Chondrocyte (in vitro differentiated cells): ENCODE results near the gene PPP2R2C. TPM values are rescaled to one million over a fixed set of nuclear protein-coding genes. Genes with fewer than 3 reads are reported as not detected.
A peak's percentile ranks its signal among the peaks of the same experiment; 100 is the strongest.

Source experiments
- DNase-seq: peaks from one replicate; pipeline ENCODE4 v3.0.0; 2021; ENCODE audit warnings: mixed read lengths, low spot score
- H3K27ac Mint-ChIP-seq: one replicate; pipeline ENCODE4 v1.8.0; 2021; ENCODE audit warnings: mild to moderate bottlenecking, moderate library complexity, mixed read lengths; ENCODE audit not compliant: unreplicated experiment
- H3K27me3 Mint-ChIP-seq: 2 replicates; pipeline ENCODE4 v1.8.0; 2021; ENCODE audit warnings: low read depth, mixed read lengths
- H3K36me3 Mint-ChIP-seq: 2 replicates; pipeline ENCODE4 v1.8.0; 2021; ENCODE audit warnings: low read depth, mixed read lengths
- H3K4me1 Mint-ChIP-seq: 2 replicates; pipeline ENCODE4 v1.8.0; 2021; ENCODE audit warnings: low read depth, mild to moderate bottlenecking, mixed read lengths
- H3K4me3 Mint-ChIP-seq: one replicate; pipeline ENCODE4 v1.8.0; 2021; ENCODE audit warnings: mild to moderate bottlenecking, moderate library complexity, mixed read lengths; ENCODE audit not compliant: unreplicated experiment
- H3K9me3 Mint-ChIP-seq: 2 replicates; pipeline ENCODE4 v1.8.0; 2021; ENCODE audit warnings: low read depth, mixed read lengths
- CTCF ChIP-seq: fragments of 200-600 bp; sonication (generic); IDR thresholded peaks from 2 replicates; pipeline ENCODE4 v1.5.0; 2021; ENCODE audit warnings: antibody characterized with exemption, mild to moderate bottlenecking, moderate library complexity
- total RNA-seq: library from RNA; stranded (reverse); gene quantifications from 3 replicates; pipeline ENCODE4 v1.2.1, GENCODE V29; 2021

The PPP2R2C gene
- total RNA-seq, 1 donor from 2014 or later = 0.10 TPM

GRCh38 chr4:6361076-6361784 lies 111.2 kb downstream of the PPP2R2C start:
- Mint-ChIP-seq H3K36me3 (no peaks in the 10 kb centered on the region), H3K27ac (no peak overlapping the region), H3K4me1 (no peaks in the 10 kb centered on the region), H3K4me3 (no peak overlapping the region), H3K9me3 (peaks cover 3% of the 10 kb centered on the region), H3K27me3 (peaks cover 42% of the 10 kb centered on the region)
- no peak for DNase-seq
- TF ChIP-seq CTCF = no peak

- DNase-seq = no peak
- no peak for TF ChIP-seq CTCF
- Mint-ChIP-seq H3K36me3 (no peaks in the 10 kb centered on the region), H3K4me1 (no peaks in the 10 kb centered on the region), H3K4me3 (no peak overlapping the region), H3K27me3 (peaks cover 41% of the 10 kb centered on the region), H3K9me3 (peaks cover 3% of the 10 kb centered on the region), H3K27ac (no peak overlapping the region)
These were observed 112.0 kb downstream of the PPP2R2C start for GRCh38 chr4:6360385-6360784.

GRCh38 chr4:6359536-6360308 lies 112.7 kb downstream of the PPP2R2C start:
- H3K27me3 Mint-ChIP-seq = peaks cover 39% of the 10 kb centered on the region
- DNase-seq = peak; percentile 79
- TF ChIP-seq CTCF = no peak
- H3K9me3 Mint-ChIP-seq = peaks cover 3% of the 10 kb centered on the region
- H3K4me1 Mint-ChIP-seq = no peaks in the 10 kb centered on the region
- no peak overlapping the region for H3K4me3 Mint-ChIP-seq
- no peak overlapping the region for H3K27ac Mint-ChIP-seq
- no peaks in the 10 kb centered on the region for H3K36me3 Mint-ChIP-seq

GRCh38 chr4:6357476-6357875 lies 114.9 kb downstream of the PPP2R2C start:
- peak; percentile 60 for DNase-seq
- Mint-ChIP-seq H3K36me3 (no peaks in the 10 kb centered on the region), H3K4me3 (no peak overlapping the region), H3K27ac (no peak overlapping the region), H3K9me3 (no peaks in the 10 kb centered on the region), H3K4me1 (no peaks in the 10 kb centered on the region), H3K27me3 (peaks cover 43% of the 10 kb centered on the region)
- no peak for TF ChIP-seq CTCF

- H3K27me3 Mint-ChIP-seq = peaks cover 36% of the 10 kb centered on the region
- no peaks in the 10 kb centered on the region for H3K9me3 Mint-ChIP-seq
- H3K36me3 Mint-ChIP-seq = no peaks in the 10 kb centered on the region
- H3K4me1 Mint-ChIP-seq = no peaks in the 10 kb centered on the region
- no peak overlapping the region for H3K4me3 Mint-ChIP-seq
- TF ChIP-seq CTCF = no peak
- DNase-seq = peak; percentile 66
- H3K27ac Mint-ChIP-seq = no peak overlapping the region
These were observed 116.3 kb downstream of the PPP2R2C start for GRCh38 chr4:6356076-6356560.
